Astrocyte (in vitro differentiated cells and primary cell): ENCODE measurements around the gene MLLT10.

ENCODE experiments used
- CTCF ChIP-seq: IDR thresholded peaks from 2 replicates; pipeline ENCODE4 v1.5.1; 2011; ENCODE audit warnings: low read depth, mild to moderate bottlenecking, inconsistent platforms, low read length, moderate library complexity; ENCODE audit not compliant: insufficient read depth
- EZH2 ChIP-seq: IDR thresholded peaks from 2 replicates; pipeline ENCODE4 v1.6.1; 2012; ENCODE audit warnings: mild to moderate bottlenecking, low read length, inconsistent platforms; ENCODE audit not compliant: insufficient read depth

GRCh38 chr10:21719502-21719901, 185.5 kb downstream of the MLLT10 start:
- no peak for TF ChIP-seq CTCF
- no peak for TF ChIP-seq EZH2
